Suprapubic skin (tissue), 4 donors: ENCODE measurements around the gene LUZP2.

Experiments
- CTCF ChIP-seq, 2 donors: fragments of 200-600 bp in 1 of 2; fragments of 450-650 bp in 1 of 2; sonication (generic) in 1 of 2; IDR thresholded peaks; one replicate each; pipeline ENCODE4 v1.5.1; 2016 to 2019; ENCODE audit warnings: antibody characterized with exemption in 2 of 2, mild to moderate bottlenecking in 1 of 2, moderate library complexity in 1 of 2
- EP300 ChIP-seq: sonication (generic); formaldehyde crosslinking; IDR thresholded peaks from one replicate; pipeline ENCODE4 v1.6.1; 2017; ENCODE audit warnings: antibody characterized with exemption
- POLR2A ChIP-seq, 2 donors: fragments of 450-650 bp; IDR thresholded peaks; one replicate each; pipeline ENCODE4 v1.6.1; 2017; ENCODE audit warnings: antibody characterized with exemption in 2 of 2, mild to moderate bottlenecking in 2 of 2, moderate library complexity in 2 of 2
- POLR2AphosphoS5 ChIP-seq, 3 donors: sonication (generic); formaldehyde crosslinking; IDR thresholded peaks; one replicate each; pipeline ENCODE4 v1.6.1; 2017; ENCODE audit warnings: antibody characterized with exemption in 3 of 3

GRCh38 chr11:24645563-24645962 lies 148.7 kb downstream of the LUZP2 start:
- TF ChIP-seq EP300: no peak
- TF ChIP-seq POLR2A (IDR thresholded peaks at IDR 0.05): no peak
- TF ChIP-seq CTCF (IDR thresholded peaks at IDR 0.05): no peak
- TF ChIP-seq POLR2AphosphoS5 (IDR thresholded peaks at IDR 0.05): no peak
